Fibroblast of villous mesenchyme (primary cell): Measurements from ENCODE around the gene RAD51B. TPM values are rescaled to one million over a fixed set of nuclear protein-coding genes. Genes with fewer than 3 reads are reported as not detected.

Experiments
- DNase-seq: peaks from one replicate; pipeline ENCODE4 v3.0.0-alpha.2; 2010; ENCODE audit warnings: low read depth
- H3K4me3 ChIP-seq: 2 replicates; pipeline ENCODE4 v1.5.1; 2011; ENCODE audit warnings: low read depth, mild to moderate bottlenecking, low read length
- total RNA-seq: library from RNA; depleted of rRNA; stranded (reverse); fragments of >200 nt; gene quantifications from 2 replicates; pipeline ENCODE4 v1.2.3, GENCODE V29; 2012
- TF ChIP-seq, protein P1 (sequence below): IDR thresholded peaks from 2 replicates; pipeline ENCODE4 v1.5.1; 2012; ENCODE audit warnings: low read depth, mild to moderate bottlenecking, low read length; ENCODE audit not compliant: insufficient read depth

Gene RAD51B
- total RNA-seq, 1 donor, result 22.0 TPM

DNA sequence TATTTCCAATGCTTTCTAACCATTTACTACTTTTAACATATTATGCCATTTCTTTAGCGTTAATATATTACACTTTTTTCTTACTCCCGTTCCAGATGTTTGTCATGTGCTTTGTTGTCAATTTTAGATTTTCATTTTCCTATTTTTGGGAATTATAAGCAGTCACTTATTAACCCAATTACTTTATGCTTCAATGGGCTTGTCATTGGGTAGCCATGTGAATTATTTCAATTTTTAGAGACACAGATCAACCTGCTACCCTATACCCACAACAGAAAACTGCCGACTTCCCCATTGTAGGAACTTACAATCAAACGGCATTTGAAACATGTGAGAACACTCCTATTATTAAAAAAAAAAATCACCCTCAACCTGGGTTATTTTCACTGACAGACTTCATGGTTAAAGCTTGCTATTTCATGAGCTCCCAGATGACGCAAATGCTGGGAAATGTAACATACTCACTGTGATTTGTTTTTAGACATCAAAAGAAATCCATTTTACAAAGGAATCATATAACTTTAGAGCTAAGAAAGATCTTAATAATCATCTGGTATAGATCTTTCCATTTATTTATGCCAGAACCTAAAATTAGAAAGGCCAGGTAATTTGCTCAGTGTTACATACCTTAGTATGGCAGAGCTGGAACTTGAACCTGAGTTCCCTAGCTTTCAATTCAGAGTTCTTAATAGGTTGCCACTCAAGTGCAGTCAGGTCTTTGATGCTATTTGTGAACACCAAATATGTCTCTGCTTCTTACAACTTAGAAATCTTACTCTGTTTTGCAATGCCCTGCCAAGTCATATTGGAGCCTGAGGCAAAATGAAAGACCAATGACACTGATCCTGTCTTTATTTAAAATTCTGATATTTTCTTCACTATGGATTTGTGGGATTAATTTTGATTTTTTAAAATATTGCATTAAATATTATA, 340.4 kb downstream of the RAD51B start:
- no peak for DNase-seq
- H3K4me3 ChIP-seq, result no peak overlapping the region
- TF ChIP-seq, protein P1, sequence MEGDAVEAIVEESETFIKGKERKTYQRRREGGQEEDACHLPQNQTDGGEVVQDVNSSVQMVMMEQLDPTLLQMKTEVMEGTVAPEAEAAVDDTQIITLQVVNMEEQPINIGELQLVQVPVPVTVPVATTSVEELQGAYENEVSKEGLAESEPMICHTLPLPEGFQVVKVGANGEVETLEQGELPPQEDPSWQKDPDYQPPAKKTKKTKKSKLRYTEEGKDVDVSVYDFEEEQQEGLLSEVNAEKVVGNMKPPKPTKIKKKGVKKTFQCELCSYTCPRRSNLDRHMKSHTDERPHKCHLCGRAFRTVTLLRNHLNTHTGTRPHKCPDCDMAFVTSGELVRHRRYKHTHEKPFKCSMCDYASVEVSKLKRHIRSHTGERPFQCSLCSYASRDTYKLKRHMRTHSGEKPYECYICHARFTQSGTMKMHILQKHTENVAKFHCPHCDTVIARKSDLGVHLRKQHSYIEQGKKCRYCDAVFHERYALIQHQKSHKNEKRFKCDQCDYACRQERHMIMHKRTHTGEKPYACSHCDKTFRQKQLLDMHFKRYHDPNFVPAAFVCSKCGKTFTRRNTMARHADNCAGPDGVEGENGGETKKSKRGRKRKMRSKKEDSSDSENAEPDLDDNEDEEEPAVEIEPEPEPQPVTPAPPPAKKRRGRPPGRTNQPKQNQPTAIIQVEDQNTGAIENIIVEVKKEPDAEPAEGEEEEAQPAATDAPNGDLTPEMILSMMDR, result no peak

DNA sequence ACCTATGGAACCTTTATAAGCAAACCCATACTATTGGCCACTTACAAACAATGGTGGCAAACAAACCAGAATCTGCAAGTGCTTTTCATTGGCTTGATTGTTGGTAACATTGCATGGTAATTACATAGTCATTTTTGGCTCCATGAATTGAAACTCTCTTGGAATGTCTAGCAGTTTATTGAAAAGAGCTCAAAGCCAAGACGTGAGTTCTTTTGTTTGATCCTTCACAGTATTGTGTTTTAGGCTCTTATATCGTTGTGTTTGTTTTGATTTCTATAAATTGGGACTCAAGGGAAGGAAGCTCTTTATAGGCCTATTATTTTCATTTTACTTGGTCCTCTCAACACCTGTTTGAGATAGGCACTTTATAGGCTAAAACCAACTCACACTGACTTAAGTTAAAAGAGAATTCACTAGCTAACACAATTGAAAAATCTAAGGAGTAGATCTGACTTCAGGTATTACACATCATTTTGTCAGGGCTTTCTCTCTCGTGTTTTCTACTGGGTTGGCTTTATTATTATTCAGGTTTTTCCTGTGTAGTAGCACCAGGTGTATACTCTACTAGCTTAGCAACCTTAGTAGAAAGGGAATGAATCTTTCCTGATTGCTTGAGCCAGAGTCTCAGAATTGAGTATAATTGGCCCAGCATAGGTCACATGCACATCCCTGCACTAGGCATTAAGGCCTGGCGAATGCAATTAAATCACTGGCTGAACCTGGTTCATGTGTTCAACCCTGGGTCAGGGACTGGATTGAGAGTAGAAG, 341.4 kb downstream of the RAD51B start:
- no peak for DNase-seq
- no peak overlapping the region for H3K4me3 ChIP-seq

DNA sequence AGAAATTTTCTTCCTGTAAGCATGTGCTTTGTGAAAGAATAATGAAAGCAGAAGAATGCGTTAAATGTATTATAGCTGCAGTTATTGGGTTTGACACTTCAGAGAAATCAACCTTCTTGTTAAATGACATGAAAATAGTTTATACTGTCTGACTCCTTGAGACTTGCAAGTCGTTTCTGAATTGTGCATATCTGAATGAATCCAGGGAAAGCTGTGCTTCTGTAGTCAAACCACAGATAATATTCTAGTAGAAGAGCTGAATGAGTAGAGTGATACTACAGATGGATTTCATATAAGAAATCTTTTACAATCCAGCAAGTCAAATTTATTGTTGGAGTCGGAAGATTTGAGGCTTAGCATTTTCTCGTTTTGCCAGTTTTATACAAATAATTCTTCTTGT, 343.3 kb downstream of the RAD51B start:
- H3K4me3 ChIP-seq, result no peak overlapping the region
- TF ChIP-seq, protein P1, result no peak
- no peak for DNase-seq

More for the DNA sequence above, 341.4 kb downstream of the RAD51B start:
- TF ChIP-seq, protein P1, result no peak

DNA sequence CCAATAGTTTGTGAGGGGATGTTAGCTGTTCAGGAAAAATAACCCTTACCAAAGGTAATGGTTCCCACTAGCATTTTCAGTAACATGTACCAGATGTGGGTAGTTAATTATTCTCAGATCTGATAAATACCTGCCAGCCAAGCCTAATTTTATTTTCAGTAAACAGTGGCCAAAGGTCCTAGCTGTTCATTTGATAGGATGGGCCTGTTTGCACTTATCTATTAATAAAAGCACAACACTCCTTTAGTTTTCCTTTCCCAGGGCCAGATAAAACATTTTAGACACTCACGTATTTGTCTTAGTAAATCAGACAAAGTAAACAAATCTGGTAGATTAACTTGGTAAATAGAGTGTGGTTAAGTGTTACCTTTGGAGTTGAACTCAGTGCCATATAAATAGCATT, 345.1 kb downstream of the RAD51B start:
- TF ChIP-seq, protein P1, result no peak
- H3K4me3 ChIP-seq, result no peak overlapping the region
- peak; percentile 73 for DNase-seq

DNA sequence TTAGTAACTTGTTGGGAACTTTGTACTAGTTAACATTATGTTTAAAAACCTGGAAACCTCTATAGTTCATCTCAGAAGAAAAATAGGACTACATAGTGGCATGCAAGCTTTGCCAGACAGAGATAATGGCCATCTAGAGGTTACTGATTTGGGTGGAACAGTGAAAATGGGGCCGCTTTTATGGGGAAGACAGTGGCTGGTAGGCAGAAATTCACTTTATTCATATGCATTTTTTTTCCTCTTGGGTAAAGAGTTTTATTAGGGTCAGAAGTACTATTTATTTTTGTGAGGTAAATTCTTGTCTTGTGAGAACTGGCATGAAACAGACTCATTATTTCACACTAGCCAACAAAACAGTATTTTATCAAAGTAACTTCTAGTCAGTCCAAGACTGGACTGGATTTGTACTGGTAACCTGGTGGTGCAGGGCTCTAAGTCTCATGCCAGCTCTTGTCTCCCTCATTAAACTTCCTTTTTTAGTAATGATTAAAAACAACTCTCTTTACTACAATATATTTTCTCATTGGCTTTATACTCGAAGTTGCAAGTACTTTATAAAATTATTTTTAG, 345.8 kb downstream of the RAD51B start:
- H3K4me3 ChIP-seq, result no peak overlapping the region
- no peak for DNase-seq
- TF ChIP-seq, protein P1, result no peak

DNA sequence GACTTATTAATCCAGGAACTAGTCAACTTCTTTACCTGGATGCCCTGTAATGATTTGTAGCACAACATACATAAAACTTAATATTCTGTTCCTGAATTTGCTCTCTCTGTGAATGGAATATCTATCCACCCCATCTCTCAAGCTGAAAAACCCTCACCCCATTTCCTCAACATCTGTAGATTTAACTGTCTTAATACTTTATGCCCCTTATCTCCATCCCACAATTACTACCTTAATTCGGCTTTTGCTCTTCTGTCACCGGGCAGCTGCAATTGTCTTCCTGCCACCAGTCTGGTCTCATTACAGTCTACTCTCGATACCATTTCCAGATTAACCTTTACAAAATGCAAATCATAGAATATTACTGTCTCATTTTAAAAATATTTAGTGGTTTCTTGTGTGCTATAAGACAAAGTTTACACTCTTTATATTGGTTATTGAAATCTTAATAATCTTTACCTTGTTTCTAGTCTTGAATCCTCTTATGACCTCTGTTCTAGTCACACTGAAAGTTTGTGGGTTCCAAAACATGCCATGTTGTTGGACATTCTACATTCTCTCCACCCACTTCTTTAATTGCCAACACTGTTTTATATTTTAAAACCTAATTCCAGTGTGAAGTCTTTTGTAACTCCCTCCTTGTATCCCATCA, 347.3 kb downstream of the RAD51B start:
- TF ChIP-seq, protein P1, result no peak
- DNase-seq, result no peak
- H3K4me3 ChIP-seq, result no peak overlapping the region
